GM18858 (cell line): ENCODE data around the gene CANT1.
"Not testable (repeated sequence)": the region's sequence is repeated elsewhere in the genome, so short reads cannot be mapped to it uniquely, and the experiment has no call there.

Source experiments
- ATAC-seq: cut with Tn5 transposase; IDR thresholded peaks from one replicate; pipeline ENCODE4 v1.9.1; 2021; ENCODE audit not compliant: unreplicated experiment

The CANT1 gene

GRCh38 chr17:78977997-78978973 is 31.3 kb downstream of the CANT1 start:
- ATAC-seq: no peak

GRCh38 chr17:78977681-78977943 is 32.0 kb downstream of the CANT1 start:
- ATAC-seq: no peak

- ATAC-seq: no peak
Observed at GRCh38 chr17:78976907-78977680, 32.5 kb downstream of the CANT1 start.

GRCh38 chr17:78974635-78975591 is 34.7 kb downstream of the CANT1 start:
- no peak for ATAC-seq

GRCh38 chr17:78973792-78974520 is 35.6 kb downstream of the CANT1 start:
- no peak for ATAC-seq

- no peak for ATAC-seq
Observed at GRCh38 chr17:78973196-78973595, 36.4 kb downstream of the CANT1 start.

GRCh38 chr17:78972507-78973105 is 37.0 kb downstream of the CANT1 start:
- no peak for ATAC-seq

- no peak for ATAC-seq
Observed at GRCh38 chr17:78971756-78972506, 37.6 kb downstream of the CANT1 start.

- no peak for ATAC-seq
Observed at GRCh38 chr17:78970834-78971755, 38.5 kb downstream of the CANT1 start.

GRCh38 chr17:78969865-78970264 is 39.7 kb downstream of the CANT1 start:
- no peak for ATAC-seq

- no peak for ATAC-seq
Observed at GRCh38 chr17:78967782-78968362, 41.7 kb downstream of the CANT1 start.

GRCh38 chr17:78966910-78967600 is 42.5 kb downstream of the CANT1 start:
- no peak for ATAC-seq

GRCh38 chr17:78966123-78966813 is 43.3 kb downstream of the CANT1 start:
- ATAC-seq: no peak

GRCh38 chr17:78965491-78965924 is 44.1 kb downstream of the CANT1 start:
- ATAC-seq: no peak

- ATAC-seq: no peak
Observed at GRCh38 chr17:78963378-78963777, 46.2 kb downstream of the CANT1 start.

GRCh38 chr17:78962984-78963348 is 46.6 kb downstream of the CANT1 start:
- not testable (repeated sequence) for ATAC-seq
